ENCODE data around the gene IFT43. TPM values are rescaled to one million over a fixed set of nuclear protein-coding genes. Genes with fewer than 3 reads are reported as not detected.

The IFT43 gene
- polyA plus RNA-seq, 3 donors, result 10.3 to 12.4 (median 10.5) TPM

DNA sequence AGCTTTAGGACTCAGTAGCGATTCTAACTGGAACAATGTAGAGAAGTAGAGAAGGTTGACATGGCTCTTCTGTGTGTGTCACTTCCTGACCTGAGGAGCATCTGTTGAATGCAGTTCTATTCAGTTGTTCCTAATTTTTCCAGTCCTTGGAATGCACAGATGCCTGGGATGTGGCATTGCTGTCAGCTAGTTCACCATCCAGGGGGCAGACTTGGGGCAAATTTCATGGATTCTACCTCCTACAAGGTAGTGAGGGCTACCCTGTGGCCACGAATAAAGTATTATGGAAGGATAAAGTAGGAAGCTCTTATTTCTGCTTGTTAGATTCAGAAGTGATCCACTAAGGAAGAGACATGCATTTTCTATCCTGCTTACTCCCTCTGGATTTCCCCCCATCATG, 91.8 kb downstream of the IFT43 start:
- Histone ChIP-seq H3K4me1 (ENCODE audit: control insufficient read depth in 1 of 2, insufficient read depth in 2 of 2, low read length in 2 of 2) (no peaks in the 10 kb centered on the region), H2AFZ (ENCODE audit: insufficient read depth, low read depth, low read length, poor library complexity, severe bottlenecking) (no peak overlapping the region), H3K36me3 (replicated peaks in 1 of 2; ENCODE audit: control insufficient read depth in 1 of 2, insufficient read depth in 2 of 2, low read length in 2 of 2) (no peaks in the 10 kb centered on the region), H3K9ac (ENCODE audit: insufficient read depth, low read length, poor library complexity, severe bottlenecking) (no peak overlapping the region), H3K79me2 (ENCODE audit: insufficient read depth, low read length) (no peaks in the 10 kb centered on the region), H3K4me2 (replicated peaks; ENCODE audit: extremely low read depth, low read length, poor library complexity, severe bottlenecking) (no peak overlapping the region), H3K27ac (ENCODE audit: low read depth in 1 of 2, low read length in 2 of 2) (no peak overlapping the region), H3K27me3 (ENCODE audit: control insufficient read depth in 2 of 2, insufficient read depth in 2 of 2, low read length in 2 of 2) (no peaks in the 10 kb centered on the region), H4K20me1 (ENCODE audit: insufficient read depth, low read length) (no peaks in the 10 kb centered on the region), H3K4me3 (replicated peaks in 1 of 3; ENCODE audit: low read depth in 2 of 3, low read length in 3 of 3) (no peak overlapping the region), H3K9me3 (replicated peaks in 1 of 2; ENCODE audit: control insufficient read depth in 1 of 2, insufficient read depth in 1 of 2, low read length in 2 of 2) (no peaks in the 10 kb centered on the region)
- no peaks in the 10 kb centered on the region for H3K9me3 Mint-ChIP-seq
- peaks cover 0 to 2% (median 1%) of the 10 kb centered on the region in 3 donors for H3K27me3 Mint-ChIP-seq (ENCODE audit: low read depth in 3 of 3)
- H3K4me1 Mint-ChIP-seq, result peaks cover 4% of the 10 kb centered on the region
- no peak for DNase-seq
- intact Hi-C loops (cut with micrococcal nuclease), result no loop called here
- H3K4me3 Mint-ChIP-seq, result no peak overlapping the region
- 100% methylated on average over 1 of the region's 2 CpGs for WGBS (ENCODE audit: insufficient coverage)
- H3K27ac Mint-ChIP-seq, result no peak overlapping the region
- no peak for TF ChIP-seq CTCF (IDR thresholded peaks at IDR 0.05)
- no peaks in the 10 kb centered on the region for H3K36me3 Mint-ChIP-seq

DNA sequence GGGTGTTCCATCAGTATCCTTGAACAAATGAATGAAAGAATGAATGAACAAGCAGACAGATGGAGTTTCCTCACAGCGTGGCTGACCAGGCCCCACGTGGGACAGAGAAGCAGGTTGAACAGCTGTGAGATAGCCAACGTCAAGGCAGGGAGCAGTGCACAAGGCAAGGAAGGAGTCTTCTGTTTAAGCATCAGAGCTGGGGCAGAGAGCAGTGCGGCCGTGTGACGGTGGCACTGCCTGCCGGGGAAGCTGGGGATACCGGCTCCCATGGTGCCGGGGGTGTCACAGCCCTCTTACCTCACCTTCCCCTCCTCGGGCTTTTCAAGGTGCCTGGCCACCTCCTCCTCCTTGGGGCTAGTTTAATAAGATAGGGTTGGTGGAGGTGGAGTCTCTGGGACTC, 92.9 kb downstream of the IFT43 start:
- Histone ChIP-seq H3K27ac (ENCODE audit: low read depth in 1 of 2, low read length in 2 of 2) (no peak overlapping the region), H3K27me3 (ENCODE audit: control insufficient read depth in 2 of 2, insufficient read depth in 2 of 2, low read length in 2 of 2) (no peaks in the 10 kb centered on the region), H4K20me1 (ENCODE audit: insufficient read depth, low read length) (no peaks in the 10 kb centered on the region), H3K9ac (ENCODE audit: insufficient read depth, low read length, poor library complexity, severe bottlenecking) (no peak overlapping the region), H3K79me2 (ENCODE audit: insufficient read depth, low read length) (no peaks in the 10 kb centered on the region), H3K36me3 (replicated peaks in 1 of 2; ENCODE audit: control insufficient read depth in 1 of 2, insufficient read depth in 2 of 2, low read length in 2 of 2) (no peaks in the 10 kb centered on the region), H3K4me1 (ENCODE audit: control insufficient read depth in 1 of 2, insufficient read depth in 2 of 2, low read length in 2 of 2) (no peaks in the 10 kb centered on the region), H2AFZ (ENCODE audit: insufficient read depth, low read depth, low read length, poor library complexity, severe bottlenecking) (no peak overlapping the region), H3K4me2 (replicated peaks; ENCODE audit: extremely low read depth, low read length, poor library complexity, severe bottlenecking) (no peak overlapping the region), H3K4me3 (replicated peaks in 1 of 3; ENCODE audit: low read depth in 2 of 3, low read length in 3 of 3) (no peak overlapping the region), H3K9me3 (replicated peaks in 1 of 2; ENCODE audit: control insufficient read depth in 1 of 2, insufficient read depth in 1 of 2, low read length in 2 of 2) (no peaks in the 10 kb centered on the region)
- H3K4me3 Mint-ChIP-seq, result no peak overlapping the region
- peaks cover 4% of the 10 kb centered on the region for H3K4me1 Mint-ChIP-seq
- DNase-seq, result no peak
- H3K27ac Mint-ChIP-seq, result no peak overlapping the region
- no peak for TF ChIP-seq CTCF (IDR thresholded peaks at IDR 0.05)
- 100% methylated on average over 2 of the region's 10 CpGs for WGBS (ENCODE audit: insufficient coverage)
- H3K27me3 Mint-ChIP-seq (ENCODE audit: low read depth in 3 of 3), result peaks cover 0 to 2% (median 0%) of the 10 kb centered on the region in 3 donors
- no peaks in the 10 kb centered on the region for H3K36me3 Mint-ChIP-seq
- H3K9me3 Mint-ChIP-seq, result no peaks in the 10 kb centered on the region
- intact Hi-C loops (cut with micrococcal nuclease), result no loop called here
